Central memory CD8-positive, alpha-beta T cell (primary cell): ENCODE results near the gene NET1.
"Not testable (repeated sequence)": the region's sequence is repeated elsewhere in the genome, so short reads cannot be mapped to it uniquely, and the experiment has no call there.

Source experiments
- ATAC-seq: fragments of 150-1000 bp; cut with Tn5 transposase; replicated peaks from 2 replicates; pipeline ENCODE4 v1.10.0; 2022; ENCODE audit warnings: mild to moderate bottlenecking, moderate FRiP score, moderate number of reproducible peaks; ENCODE audit not compliant: poor library complexity, severe bottlenecking; ENCODE audit errors: extremely low read depth
- DNase-seq, 2 donors: peaks; one replicate each; pipeline ENCODE4 v3.0.0; 2021; ENCODE audit warnings: low spot score in 2 of 2
- H3K27ac Mint-ChIP-seq: one replicate; pipeline ENCODE4 v1.8.0; 2022; ENCODE audit warnings: low read depth, mild to moderate bottlenecking, moderate library complexity, mixed read lengths
- H3K27me3 Mint-ChIP-seq: one replicate; pipeline ENCODE4 v1.8.0; 2022; ENCODE audit warnings: mixed read lengths
- H3K36me3 Mint-ChIP-seq: one replicate; pipeline ENCODE4 v1.8.0; 2022; ENCODE audit warnings: mild to moderate bottlenecking, moderate library complexity, mixed read lengths; ENCODE audit not compliant: insufficient read depth
- H3K4me1 Mint-ChIP-seq: one replicate; pipeline ENCODE4 v1.8.0; 2022; ENCODE audit warnings: mixed read lengths
- H3K4me3 Mint-ChIP-seq: one replicate; pipeline ENCODE4 v1.8.0; 2022; ENCODE audit warnings: mild to moderate bottlenecking, moderate library complexity, mixed read lengths
- H3K9me3 Mint-ChIP-seq: one replicate; pipeline ENCODE4 v1.8.0; 2022; ENCODE audit warnings: mixed read lengths

NET1 gene

GRCh38 chr10:5404208-5405041 lies 7.9 kb upstream of the NET1 start, which contains the start of gene TUBAL3:
Gene TUBAL3 (minus strand): TSS chr10:5404828. CDS start chr10:5404792, 36 bp downstream.
- Mint-ChIP-seq H3K4me3 (no peak within 1 kb of the TSS), H3K27me3 (peaks cover 29% of the 10 kb centered on the region), H3K4me1 (no peaks in the 10 kb centered on the region), H3K9me3 (no peaks in the 10 kb centered on the region), H3K36me3 (peaks cover 1% of the 10 kb centered on the region), H3K27ac (no peak within 1 kb of the TSS)
- ATAC-seq (no peak), DNase-seq (no peak)

GRCh38 chr10:5406918-5407317 lies 5.4 kb upstream of the NET1 start:
- ATAC-seq, result no peak
- no peak for DNase-seq
- H3K36me3 Mint-ChIP-seq, result peaks cover 1% of the 10 kb centered on the region
- H3K9me3 Mint-ChIP-seq, result no peaks in the 10 kb centered on the region
- H3K4me3 Mint-ChIP-seq, result no peak overlapping the region
- no peak overlapping the region for H3K27ac Mint-ChIP-seq
- peaks cover 35% of the 10 kb centered on the region for H3K27me3 Mint-ChIP-seq
- H3K4me1 Mint-ChIP-seq, result no peaks in the 10 kb centered on the region

- H3K9me3 Mint-ChIP-seq, H3K36me3 Mint-ChIP-seq, DNase-seq, ATAC-seq, H3K4me3 Mint-ChIP-seq, H3K27ac Mint-ChIP-seq, H3K4me1 Mint-ChIP-seq: not testable (repeated sequence)
- peaks cover 35% of the 10 kb centered on the region for H3K27me3 Mint-ChIP-seq
These were observed 1.6 kb upstream of the NET1 start for GRCh38 chr10:5410787-5411186.

- no peak for ATAC-seq
- peaks cover 35% of the 10 kb centered on the region for H3K27me3 Mint-ChIP-seq
- peaks cover 1% of the 10 kb centered on the region for H3K36me3 Mint-ChIP-seq
- no peak overlapping the region for H3K4me3 Mint-ChIP-seq
- H3K27ac Mint-ChIP-seq, result no peak overlapping the region
- H3K9me3 Mint-ChIP-seq, result no peaks in the 10 kb centered on the region
- no peaks in the 10 kb centered on the region for H3K4me1 Mint-ChIP-seq
- no peak for DNase-seq
These were observed 448 bp upstream of the NET1 start for GRCh38 chr10:5411941-5412276.

- ATAC-seq, result no peak
These were observed 918 bp downstream of the NET1 start for GRCh38 chr10:5413012-5413938.

GRCh38 chr10:5416981-5417380 lies 4.6 kb downstream of the NET1 start:
- DNase-seq, result no peak
- Mint-ChIP-seq H3K27me3 (no peaks in the 10 kb centered on the region), H3K36me3 (no peaks in the 10 kb centered on the region), H3K9me3 (peaks cover 6% of the 10 kb centered on the region), H3K4me3 (no peak overlapping the region), H3K27ac (no peak overlapping the region), H3K4me1 (no peaks in the 10 kb centered on the region)
- no peak for ATAC-seq

More at GRCh38 chr10:5413012-5413938, 918 bp downstream of the NET1 start:
- no peak for DNase-seq
- H3K9me3 Mint-ChIP-seq, result peaks cover 2% of the 10 kb centered on the region
- H3K36me3 Mint-ChIP-seq, result no peaks in the 10 kb centered on the region
- no peaks in the 10 kb centered on the region for H3K4me1 Mint-ChIP-seq
- H3K27me3 Mint-ChIP-seq, result peaks cover 27% of the 10 kb centered on the region
- H3K4me3 Mint-ChIP-seq, result no peak overlapping the region
- H3K27ac Mint-ChIP-seq, result no peak overlapping the region

- DNase-seq (no peak), ATAC-seq (no peak)
- Mint-ChIP-seq H3K4me3 (no peak overlapping the region), H3K9me3 (peaks cover 6% of the 10 kb centered on the region), H3K36me3 (no peaks in the 10 kb centered on the region), H3K4me1 (no peaks in the 10 kb centered on the region), H3K27ac (no peak overlapping the region), H3K27me3 (no peaks in the 10 kb centered on the region)
These were observed 6.2 kb downstream of the NET1 start for GRCh38 chr10:5418584-5418983.

- DNase-seq (no peak), ATAC-seq (no peak)
- H3K27ac Mint-ChIP-seq, result no peak overlapping the region
- H3K36me3 Mint-ChIP-seq, result no peaks in the 10 kb centered on the region
- no peaks in the 10 kb centered on the region for H3K27me3 Mint-ChIP-seq
- no peak overlapping the region for H3K4me3 Mint-ChIP-seq
- H3K4me1 Mint-ChIP-seq, result no peaks in the 10 kb centered on the region
- peaks cover 6% of the 10 kb centered on the region for H3K9me3 Mint-ChIP-seq
These were observed 7.2 kb downstream of the NET1 start for GRCh38 chr10:5419466-5420094.

- Mint-ChIP-seq H3K27ac (no peak overlapping the region), H3K27me3 (no peaks in the 10 kb centered on the region), H3K4me3 (no peak overlapping the region), H3K9me3 (no peaks in the 10 kb centered on the region), H3K4me1 (no peaks in the 10 kb centered on the region), H3K36me3 (peaks cover 1% of the 10 kb centered on the region)
- ATAC-seq (no peak), DNase-seq (no peak)
These were observed 11.4 kb downstream of the NET1 start for GRCh38 chr10:5423771-5424170.

- H3K27ac Mint-ChIP-seq, result no peak overlapping the region
- H3K36me3 Mint-ChIP-seq, result peaks cover 1% of the 10 kb centered on the region
- ATAC-seq (no peak), DNase-seq (no peak)
- no peak overlapping the region for H3K4me3 Mint-ChIP-seq
- no peaks in the 10 kb centered on the region for H3K4me1 Mint-ChIP-seq
- no peaks in the 10 kb centered on the region for H3K27me3 Mint-ChIP-seq
- H3K9me3 Mint-ChIP-seq, result no peaks in the 10 kb centered on the region
These were observed 12.4 kb downstream of the NET1 start for GRCh38 chr10:5424751-5425150.

- Mint-ChIP-seq H3K27ac (no peak overlapping the region), H3K27me3 (no peaks in the 10 kb centered on the region), H3K4me3 (no peak overlapping the region), H3K36me3 (peaks cover 1% of the 10 kb centered on the region), H3K4me1 (no peaks in the 10 kb centered on the region), H3K9me3 (no peaks in the 10 kb centered on the region)
- DNase-seq, result no peak
- ATAC-seq, result no peak
These were observed 15.8 kb downstream of the NET1 start for GRCh38 chr10:5428133-5428532.

GRCh38 chr10:5433182-5433581 lies 20.8 kb downstream of the NET1 start:
- DNase-seq (no peak), ATAC-seq (no peak)
- peaks cover 10% of the 10 kb centered on the region for H3K4me1 Mint-ChIP-seq
- H3K36me3 Mint-ChIP-seq, result no peaks in the 10 kb centered on the region
- H3K27ac Mint-ChIP-seq, result no peak overlapping the region
- no peaks in the 10 kb centered on the region for H3K9me3 Mint-ChIP-seq
- no peaks in the 10 kb centered on the region for H3K27me3 Mint-ChIP-seq
- no peak overlapping the region for H3K4me3 Mint-ChIP-seq
